ENCODE data around the gene PKNOX2.
"Not testable (repeated sequence)": the region's sequence is repeated elsewhere in the genome, so short reads cannot be mapped to it uniquely, and the experiment has no call there.

PKNOX2 gene

DNA sequence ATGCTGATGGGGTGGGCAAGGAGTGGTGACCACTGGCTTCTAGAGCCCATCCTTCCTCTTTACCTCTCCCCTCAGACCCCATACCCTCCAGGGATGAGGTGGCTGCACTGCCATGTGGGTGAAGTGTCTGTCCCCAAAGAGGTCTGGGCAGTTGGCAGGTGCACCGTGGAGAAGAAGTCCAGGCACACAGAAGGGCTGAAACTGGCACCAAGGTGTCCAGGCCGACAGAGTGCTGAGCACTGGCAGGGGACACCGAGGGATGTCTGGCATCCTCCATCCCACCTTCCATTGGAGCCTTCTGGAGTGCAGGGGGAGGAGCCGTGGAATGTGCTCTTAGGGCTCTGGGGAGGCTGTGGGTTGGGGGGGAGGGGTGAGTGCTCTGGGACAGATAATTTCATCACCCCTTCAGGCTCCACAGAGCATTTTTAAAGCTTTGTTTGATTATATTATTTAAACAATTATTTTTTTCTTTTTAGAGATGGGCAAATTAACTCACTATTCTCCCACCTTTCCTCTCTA is 37.9 kb downstream of the PKNOX2 start:
- DNase-seq (ENCODE audit: low read depth in 2 of 2), result no peak

DNA sequence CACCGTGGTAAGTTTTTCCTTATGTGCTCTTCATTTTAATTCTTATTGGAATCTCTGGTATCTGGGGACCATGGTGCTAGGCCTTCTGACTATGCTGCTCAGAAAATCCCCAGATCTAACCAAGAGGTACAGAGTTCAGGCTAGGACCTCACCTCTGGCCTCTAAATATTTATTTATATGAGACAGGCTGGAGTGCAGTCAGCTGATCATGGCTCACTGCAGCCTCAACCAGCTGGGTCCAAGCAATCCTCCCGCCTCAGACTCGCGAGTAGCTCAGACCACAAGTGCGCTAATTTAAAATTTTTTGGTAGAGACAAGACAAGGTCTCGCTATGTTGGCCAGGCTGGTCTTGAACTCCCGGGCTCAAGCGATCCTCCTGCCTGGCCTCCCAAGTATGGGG is 38.4 kb downstream of the PKNOX2 start:
- no peak for DNase-seq (ENCODE audit: low read depth in 2 of 2)

DNA sequence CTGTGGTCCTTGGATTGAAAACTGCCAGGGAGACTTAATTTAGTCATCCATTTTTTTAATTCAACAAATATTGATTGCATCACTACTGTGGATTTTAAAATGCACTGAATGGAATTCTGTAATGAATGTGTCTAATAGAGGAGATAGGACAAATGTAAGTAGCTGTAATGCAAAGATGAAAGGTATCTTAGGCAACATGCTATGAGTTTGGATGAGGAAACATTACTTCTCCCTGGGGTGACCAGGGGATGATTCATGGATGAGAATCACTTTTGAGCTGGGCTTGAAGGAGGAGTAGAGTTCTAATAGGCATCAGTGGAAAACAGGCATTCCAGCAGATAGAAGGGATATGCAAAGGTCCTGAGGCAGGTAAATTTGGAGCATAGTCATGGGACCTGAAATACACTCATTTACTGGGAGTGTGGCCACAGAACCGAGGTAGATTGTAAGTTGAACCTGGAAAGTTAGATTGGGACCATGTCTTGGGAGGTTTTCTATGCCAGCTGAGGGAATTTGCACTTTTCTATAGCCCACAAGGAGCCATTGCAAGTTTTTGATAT is 43.4 kb downstream of the PKNOX2 start:
- DNase-seq (ENCODE audit: low read depth in 2 of 2), result no peak

DNA sequence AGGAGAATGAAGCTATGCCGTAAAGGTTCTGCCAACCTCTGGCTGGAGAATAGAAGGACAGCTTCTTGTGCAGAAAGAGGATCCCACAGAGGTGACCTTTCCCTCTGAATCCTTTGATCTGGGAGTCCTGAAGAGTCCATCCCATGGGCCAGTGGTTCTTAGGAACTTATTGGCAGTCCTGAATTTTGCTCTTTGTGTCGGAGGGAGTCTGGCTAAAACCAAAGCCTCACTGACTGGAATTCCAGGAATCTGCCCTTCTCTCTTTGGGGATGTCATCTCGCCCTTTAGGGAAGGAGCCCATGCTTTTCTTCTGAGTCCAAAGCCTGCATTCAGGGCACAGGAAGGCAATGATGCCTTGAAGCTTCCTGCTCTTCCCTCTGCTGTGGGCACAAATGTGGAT is 45.5 kb downstream of the PKNOX2 start:
- DNase-seq (ENCODE audit: low read depth in 2 of 2), result no peak

DNA sequence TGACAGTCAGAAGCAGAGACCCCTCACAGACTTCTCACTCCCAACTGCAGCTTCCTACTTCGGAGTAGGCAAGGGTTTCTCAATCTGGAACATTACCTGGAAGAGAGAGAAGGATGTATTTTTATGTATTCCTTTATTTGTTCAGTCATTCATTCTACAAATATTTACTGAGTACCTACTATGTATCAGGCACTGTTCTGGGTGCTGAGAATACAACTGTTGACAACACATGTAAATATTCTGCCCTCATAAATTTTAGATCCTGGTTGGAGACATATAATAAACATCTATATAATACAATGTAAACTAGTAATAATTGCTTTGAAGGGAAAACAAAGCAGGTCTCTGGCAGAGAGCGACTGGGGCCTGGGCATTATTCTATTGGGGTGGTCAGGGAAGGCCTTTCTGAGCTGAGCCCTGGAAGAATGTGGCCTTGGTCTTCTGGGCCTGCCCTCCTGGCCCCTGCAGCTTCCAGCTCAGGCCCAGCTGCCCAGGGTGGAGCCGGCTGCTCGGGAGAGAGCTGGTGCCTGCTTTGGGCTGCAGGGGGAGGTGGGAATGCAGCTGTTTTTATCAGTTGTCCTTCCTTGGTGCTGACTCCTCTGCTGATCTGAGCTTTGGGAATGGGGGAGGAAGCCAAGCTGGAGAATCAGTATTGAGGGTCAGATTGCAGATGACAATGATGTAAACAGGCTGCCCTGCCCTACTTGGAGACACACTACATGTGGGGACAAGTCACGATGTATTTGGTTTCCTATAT is 46.8 kb downstream of the PKNOX2 start:
- DNase-seq (ENCODE audit: low read depth in 2 of 2), result no peak

DNA sequence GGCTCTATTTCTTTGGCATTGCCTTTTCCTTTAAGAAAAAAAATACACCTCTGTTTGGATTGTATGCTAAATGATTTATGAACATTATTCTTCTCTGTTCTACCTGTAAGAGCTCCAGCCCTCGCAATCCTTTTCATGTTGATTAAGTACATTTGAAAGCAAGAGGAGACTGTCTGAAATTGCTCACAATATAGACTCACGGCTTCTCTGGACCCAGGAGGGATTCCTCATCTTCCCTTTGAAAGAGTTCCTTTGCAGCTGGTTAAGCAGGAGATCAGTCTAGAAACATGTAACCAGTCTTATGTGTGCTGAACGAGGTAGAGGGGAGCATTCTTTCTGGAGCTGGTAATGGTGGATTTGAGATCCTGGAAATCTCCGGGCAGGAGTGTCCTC is 47.4 kb downstream of the PKNOX2 start:
- no peak for DNase-seq (ENCODE audit: low read depth in 2 of 2)

DNA sequence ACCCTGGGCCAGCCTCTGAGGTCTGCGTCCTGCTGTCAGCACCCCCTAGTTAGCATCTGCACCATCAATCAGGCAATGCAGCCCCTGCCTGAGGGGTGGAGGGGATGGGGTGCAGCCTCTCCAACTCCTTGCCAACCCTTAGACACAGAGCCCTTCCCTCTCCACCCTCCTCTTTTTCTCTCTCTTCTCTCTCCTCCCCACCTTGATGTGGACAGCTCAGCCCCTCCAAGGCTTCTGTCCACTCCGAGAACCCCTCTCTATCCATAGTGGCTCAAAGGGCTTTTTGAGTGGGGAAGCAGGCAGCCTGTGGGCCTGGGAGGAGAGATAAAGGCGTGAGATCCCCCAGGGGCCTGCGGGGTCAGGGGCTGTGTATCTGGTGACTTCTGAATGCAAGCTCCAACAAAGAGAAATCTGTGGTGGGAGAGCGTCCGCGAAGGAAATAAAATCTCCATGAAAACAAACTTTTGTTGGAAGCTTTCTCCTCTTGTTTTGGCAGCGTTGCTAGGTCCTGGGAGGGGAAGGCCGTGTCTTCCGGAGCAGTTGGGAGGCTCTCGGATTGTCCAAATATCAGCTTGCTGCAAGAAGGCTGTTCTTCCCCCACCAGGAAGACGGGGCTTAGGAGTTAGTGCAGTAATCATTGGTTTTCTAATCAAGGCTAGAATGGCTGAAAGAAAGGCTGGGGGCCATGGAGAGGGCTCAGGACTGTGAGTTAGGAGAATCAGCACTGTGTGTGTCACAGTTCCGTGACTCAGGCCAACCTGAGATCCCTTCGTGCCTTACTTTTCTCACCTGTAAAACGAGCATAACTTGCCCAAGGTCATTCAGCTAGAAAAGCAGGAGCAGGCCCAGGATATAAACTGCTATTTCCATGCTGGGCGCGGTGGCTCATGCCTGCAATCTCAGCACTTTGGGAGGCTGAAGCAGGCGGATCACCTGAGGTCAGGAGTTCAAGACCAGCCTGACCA is 50.3 kb downstream of the PKNOX2 start:
- DNase-seq (ENCODE audit: low read depth in 2 of 2), result no peak

DNA sequence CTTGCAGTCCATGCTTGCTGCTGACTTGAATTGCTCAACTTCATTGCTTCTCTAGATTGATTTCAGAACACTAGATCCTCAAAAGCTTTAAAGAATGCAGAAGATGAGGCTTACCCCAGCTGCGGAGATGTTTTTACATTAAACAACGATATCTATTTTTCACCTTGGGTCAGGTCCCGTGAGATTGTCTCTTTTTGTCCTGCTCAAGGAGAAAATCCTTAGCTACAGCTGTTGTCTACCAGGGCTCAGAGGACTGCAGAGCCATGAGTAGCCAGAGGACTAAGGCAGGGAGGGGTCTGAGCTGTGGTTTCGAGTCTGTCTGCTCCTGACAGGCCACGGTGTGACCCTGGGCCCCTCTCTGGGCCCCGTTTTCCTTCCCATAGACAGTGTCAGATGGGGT is 51.4 kb downstream of the PKNOX2 start:
- no peak for DNase-seq (ENCODE audit: low read depth in 2 of 2)

DNA sequence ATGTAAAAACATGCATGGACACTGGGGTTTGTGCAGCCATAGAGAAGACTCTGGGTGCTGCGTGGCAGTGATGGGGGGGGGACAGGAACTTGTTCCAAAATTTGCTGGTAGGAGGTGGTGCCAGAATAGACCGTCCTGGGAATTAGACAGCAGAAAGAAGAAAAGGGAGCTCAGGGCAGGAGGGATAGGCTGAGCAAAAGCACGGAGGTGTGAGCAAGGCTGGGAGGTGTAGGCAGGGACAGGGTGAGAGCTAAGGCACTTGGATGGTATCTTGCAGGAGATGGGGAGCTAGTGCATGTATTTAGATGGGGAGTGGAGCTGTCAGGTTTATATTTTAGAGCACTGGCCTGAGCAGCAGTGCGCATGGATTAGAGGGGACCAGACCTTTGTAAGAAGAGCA is 53.8 kb downstream of the PKNOX2 start:
- DNase-seq (ENCODE audit: low read depth in 2 of 2), result no peak

DNA sequence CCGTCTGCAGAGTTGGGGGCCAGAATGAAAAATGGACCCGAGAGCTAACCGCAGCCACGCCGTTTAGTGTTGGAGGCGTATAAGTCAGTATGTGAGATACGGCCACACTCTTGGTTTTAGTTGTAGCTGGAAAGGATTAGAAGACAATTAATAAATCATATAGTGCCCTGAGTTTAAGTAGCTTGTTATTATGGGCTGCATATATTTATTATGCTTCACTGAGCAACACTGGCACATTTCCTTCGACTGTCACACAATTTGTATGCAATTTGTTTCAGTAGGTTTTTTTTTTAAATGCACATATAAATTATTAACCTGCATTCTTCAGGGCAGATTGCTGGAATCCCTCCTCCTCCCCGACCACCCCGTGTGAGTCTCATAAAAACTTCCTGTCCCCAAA is 56.9 kb downstream of the PKNOX2 start:
- DNase-seq (ENCODE audit: low read depth in 2 of 2), result no peak

DNA sequence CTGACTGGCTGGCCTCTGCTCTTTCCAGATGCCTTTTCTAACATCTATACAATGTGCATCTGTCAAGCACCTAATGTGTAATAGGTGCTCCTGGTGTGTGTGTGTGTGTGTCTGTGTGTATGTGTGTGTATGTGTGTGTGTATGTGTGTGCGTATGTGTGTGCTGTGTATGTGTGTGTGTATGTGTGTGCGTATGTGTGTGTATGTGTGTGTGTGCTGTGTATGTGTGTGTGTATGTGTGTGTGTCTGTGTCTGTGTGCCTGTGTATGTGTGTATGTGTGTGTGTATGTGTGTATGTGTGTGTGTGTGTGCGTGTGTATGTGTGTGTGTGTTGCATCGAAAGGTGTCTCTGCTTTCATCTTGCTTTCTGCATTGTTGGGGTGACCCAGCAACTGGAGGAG is 57.9 kb downstream of the PKNOX2 start:
- no peak for DNase-seq (ENCODE audit: low read depth in 2 of 2)

DNA sequence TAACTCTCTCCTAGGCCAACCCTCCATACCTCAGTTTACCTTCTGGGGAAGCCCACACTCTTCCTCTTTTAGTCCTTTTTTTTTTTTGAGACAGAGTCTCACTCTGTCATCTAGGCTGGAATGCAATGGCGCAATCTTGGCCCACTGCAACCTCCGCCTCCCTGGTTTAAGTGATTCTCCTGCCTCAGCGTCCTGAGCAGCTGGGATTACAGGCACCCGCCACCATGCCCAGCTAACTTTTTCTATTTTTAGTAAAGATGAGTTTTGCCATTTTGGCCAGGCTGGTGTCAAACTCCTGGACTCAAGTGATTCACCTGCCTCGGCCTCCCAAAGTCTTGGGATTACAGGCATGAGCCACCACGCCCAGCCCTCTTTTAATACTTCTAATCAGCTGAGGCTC is 58.6 kb downstream of the PKNOX2 start:
- not testable (repeated sequence) for DNase-seq (ENCODE audit: low read depth in 2 of 2)

DNA sequence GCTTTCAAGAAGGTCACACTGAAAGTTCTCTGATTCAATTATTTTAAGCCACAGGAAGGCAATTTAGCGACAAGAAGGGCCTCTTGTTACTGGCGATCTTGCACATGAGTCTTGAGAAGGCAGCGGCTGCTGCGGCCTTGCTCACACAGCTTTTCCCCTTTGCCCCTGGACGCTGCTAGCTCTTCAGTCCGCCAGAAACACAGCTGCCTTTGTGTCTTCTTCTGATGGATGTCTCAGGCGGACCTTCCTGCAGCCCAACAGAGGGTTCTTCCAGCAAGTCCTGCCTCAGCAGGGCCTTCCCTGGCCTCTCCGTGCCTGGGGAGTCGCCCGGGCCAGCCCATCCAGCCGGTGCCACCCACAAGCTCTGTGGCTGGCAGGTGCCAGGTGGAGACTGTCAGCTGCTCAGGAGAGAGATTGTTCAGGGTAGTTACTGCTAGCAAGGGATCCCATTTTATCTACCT is 59.4 kb downstream of the PKNOX2 start:
- DNase-seq (ENCODE audit: low read depth in 2 of 2), result no peak

DNA sequence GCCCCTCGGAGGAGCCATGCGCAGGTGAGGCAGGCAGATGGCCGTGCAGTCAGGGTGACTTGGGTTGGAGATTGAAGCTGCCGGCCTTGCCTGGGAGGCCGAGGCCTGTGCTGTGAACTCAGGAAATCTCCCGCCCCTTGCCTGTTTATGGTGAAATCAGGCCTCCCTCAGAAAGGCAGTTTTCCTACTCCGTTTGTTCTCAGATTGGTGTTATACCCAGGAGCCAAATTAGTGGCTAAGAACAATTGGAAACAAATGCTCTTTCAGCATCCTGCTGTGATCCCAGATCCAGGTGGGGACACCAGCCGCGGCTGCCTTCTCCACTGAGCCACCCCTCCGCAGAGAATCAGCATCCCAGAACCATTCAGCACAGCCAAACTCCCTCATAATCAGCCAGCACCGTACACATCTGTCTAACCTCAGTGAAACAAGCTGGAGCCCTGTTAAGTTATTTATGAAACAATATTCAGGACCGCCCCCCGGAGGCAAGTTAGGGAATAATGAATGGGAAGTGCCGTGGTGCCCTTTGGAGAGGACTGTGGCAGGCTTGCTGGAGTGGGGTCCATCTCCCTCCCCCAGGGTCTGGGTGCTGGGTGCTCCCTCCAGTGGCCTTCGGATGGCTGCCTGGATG is 60.0 kb downstream of the PKNOX2 start:
- no peak for DNase-seq (ENCODE audit: low read depth in 2 of 2)

DNA sequence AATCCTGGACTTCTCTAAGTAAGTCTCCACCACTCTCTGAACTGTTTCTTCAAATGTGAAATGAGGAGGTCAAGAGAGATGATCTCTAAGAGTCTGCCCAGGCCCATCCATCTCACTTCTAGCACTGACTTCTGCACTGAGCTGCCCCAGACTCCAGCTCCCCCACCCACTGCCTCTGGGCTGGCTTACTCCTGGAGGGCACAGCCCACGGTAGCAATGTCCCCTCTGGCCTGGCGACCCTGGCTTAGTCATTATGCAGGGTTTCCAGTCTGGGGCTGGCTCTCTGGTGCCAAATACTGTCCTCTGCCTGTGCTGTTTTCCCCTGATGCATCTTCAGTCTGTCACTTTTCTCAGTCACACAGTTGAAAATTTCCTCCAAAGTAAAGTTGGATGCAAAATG is 60.9 kb downstream of the PKNOX2 start:
- DNase-seq (ENCODE audit: low read depth in 2 of 2), result no peak

DNA sequence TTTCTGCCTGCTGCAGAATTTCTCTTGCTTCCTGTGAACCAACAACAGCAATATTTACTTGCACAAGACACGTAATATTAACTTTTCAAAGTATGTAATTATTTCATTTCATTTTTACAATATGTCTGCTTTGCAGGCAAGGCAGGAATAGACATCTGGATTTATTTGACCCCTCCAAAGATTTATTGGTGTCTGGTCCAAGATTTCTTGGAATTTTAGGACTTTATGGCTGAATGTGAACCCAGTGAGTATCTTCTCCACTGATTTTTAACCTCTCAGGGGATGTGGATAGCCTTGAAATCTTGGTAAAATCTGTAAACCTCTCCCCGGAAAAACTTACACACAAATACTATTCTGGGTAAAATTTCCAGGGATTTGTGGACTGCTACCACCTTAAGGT is 61.5 kb downstream of the PKNOX2 start:
- no peak for DNase-seq (ENCODE audit: low read depth in 2 of 2)

DNA sequence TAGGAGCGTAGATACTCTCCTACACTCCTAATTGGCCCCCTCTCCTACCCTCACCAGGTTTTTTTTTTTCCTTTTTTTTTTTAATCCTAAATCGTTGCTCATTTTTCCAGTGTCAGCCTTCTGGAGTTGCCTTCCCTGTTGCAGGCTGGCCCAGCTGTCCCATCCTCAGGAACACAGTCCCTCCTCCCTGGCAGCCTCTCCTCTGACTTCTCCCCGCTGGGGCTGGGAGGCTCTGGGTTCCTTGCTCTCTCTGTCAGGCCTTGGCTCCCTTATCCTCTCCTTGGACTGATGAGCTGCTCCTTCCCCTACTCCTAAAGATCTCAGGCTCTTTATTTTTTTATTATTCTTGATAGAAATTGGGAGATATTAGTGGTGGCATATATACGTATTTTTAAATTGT is 62.2 kb downstream of the PKNOX2 start:
- no peak for DNase-seq (ENCODE audit: low read depth in 2 of 2)

DNA sequence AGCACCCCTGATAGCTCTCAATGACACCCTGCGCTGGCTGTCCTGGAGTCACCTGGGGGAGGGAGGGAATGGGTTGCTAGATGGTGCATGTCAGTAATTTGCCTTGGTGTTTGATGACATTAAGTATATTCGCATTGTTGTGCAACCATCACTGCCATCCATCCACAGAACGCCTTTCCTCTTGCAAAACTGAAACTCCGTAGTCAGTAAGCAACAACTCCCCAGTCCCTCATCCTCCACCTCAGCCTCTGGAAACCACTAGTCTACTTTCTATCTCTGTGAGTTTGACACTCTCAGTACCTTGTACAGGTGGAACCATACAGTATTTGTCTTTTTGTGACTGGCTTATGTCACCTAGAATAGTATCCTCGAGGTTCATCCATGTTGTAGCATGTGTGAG is 62.6 kb downstream of the PKNOX2 start:
- no peak for DNase-seq (ENCODE audit: low read depth in 2 of 2)

DNA sequence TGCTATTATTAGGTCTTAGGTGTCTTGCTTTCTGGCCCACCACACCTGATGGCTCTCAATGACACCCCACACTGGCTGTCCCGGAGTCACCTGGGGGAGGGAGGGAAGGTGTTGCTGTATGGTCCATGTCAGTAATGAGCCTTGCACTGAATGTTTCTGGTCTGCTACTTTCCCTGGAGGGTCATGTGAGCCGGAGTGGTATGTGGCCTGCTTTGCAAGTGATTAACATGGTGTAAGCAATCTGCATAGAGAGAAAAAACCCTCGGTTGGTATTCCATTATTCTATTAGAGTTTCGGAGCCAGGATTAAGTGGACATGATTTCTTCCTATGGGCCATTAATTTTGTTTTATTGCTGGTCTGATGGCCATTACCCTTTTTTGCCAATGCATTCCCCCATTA is 63.9 kb downstream of the PKNOX2 start:
- DNase-seq (ENCODE audit: low read depth in 2 of 2), result no peak

DNA sequence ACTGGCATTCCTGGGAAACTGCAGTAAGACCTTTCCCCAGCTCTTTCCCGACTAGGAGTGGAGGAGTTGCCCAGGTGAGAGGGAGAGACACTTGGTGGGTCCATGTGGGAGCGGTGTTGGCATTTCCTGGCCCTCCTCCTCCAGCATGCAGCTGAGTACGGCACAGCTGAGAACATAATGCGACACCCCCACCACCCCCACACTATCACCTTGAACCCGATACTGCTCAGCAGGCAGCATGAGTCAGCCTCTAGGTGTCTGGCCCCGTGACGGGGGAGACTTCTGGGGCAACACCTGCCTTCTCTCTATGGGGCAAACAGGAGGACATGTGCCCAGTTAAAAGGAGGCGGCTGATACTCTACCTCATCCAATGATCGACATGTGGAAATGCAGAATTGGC is 64.4 kb downstream of the PKNOX2 start:
- no peak for DNase-seq (ENCODE audit: low read depth in 2 of 2)

DNA sequence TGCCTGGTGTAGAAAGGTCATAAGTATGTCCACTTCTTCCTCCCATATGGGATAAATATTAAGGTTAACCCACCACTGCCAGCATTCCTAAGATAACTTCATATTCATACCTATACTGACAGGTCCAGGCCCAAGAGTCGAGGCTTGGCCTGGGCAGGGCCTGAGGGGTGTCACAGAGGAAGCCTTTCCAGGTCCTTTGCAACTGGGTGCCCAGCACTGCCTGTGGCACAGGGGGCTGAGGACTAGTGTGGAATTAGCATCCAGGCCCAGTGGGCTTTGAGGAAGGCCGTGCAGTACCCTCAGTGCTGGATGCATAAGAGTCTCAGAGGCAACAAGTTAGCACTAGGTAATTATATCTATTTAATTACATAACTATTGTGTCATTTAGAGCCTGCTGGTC is 65.4 kb downstream of the PKNOX2 start:
- no peak for DNase-seq (ENCODE audit: low read depth in 2 of 2)

DNA sequence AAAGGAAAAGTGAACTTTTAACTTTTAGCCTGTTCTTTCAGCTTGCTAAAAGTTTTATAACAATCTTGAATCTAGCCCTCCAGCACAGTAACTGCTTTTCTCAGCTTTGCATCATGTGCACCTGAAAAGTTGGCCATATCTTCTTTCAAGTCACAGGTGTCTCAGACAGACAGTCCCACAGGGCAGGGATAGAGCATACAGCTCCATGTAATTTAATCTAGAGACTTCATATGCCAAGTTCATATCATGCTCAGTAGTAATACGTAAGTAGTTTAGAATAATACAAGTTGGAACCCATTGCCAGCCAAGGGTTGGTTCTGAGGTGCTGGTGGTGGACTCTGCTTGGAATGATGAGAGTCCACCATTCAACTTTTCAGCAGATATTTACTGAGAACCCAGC is 68.6 kb downstream of the PKNOX2 start:
- DNase-seq (ENCODE audit: low read depth in 2 of 2), result no peak

Data from stimulated activated CD8-positive, alpha-beta memory T cell treated with anti-CD3 and anti-CD28 coated beads, Interleukin-7, amount 100 ng/mL, for 4 hours (primary cell).